Fibroblast of skin of left quadriceps (primary cell): Measurements from ENCODE around the gene ADGRD1.

Source experiments
- DNase-seq, 2 experiments: peaks; one replicate each; pipeline ENCODE4 v3.0.0-alpha.2; 2013; ENCODE audit warnings: low read depth in 2 of 2

ADGRD1 gene

DNA sequence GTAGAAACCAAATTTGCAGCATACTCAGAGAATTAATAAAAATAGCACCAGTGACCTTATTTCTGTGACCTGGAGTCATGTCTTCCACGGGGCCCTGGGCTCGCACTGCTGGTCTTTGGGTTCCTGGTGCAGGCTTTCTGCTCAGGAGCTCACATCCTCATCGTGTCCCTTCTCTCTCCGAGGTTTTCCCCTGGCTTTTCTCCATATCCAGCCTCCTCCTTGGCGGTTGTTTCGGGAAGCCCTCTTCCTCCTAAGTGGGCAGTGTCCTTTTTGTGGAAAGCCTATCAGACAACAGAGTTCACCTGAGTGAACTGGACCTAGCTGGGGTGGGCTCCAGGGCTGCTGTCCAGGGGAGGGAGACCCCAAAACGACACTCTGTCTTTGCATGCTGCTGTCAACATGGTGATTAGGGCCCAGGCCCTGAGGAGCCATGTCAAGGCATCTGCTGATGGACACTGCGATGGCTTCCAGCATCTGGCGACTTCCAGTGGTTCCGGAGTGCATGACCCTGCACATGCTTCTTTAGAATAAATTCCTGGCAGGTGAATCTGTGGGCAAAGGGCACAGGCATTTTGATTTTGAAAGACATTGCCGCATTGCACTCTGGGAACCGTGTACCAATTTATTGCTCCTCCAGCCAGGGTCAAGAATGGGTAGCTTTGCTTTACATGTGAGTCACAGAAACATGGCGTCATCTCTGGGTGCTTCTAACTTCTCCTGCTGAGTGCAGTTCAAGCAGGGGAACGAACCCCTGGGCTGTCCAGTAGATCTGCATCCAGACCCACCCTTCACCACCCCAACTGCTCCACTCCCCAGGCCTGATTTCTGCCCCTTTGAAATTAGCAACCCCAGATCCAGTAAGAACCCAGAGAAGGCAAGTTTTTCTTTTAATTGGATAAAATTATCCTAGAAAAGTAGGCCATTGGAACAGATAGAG lies 136.8 kb downstream of the ADGRD1 start:
- no peak for DNase-seq

DNA sequence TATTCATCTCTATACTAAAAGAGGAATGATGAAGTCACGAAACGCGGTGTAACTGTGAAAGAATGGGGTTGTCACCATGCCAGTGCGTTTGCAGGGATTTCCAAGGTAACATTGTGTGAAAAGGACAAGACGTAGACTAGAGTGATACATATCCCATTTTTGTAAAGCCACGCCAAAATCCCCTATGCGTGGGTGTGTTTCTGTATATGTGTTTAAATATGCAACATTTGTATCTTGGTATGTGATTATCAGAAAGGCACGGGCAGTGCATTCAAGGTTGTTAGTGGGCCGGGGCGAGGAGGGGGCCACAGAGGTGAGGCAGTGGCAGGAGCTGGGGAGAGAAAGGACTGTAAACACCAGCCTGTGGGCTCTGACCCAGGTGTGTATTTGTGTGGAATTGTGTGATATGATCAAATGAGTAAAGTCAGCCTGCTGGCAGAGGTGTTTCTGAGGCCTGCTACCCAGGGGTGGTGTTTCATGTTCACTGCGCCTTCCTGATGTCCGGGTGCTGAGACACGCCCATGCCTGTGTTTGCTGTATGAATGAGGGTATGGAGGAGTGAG lies 137.8 kb downstream of the ADGRD1 start:
- DNase-seq = no peak

DNA sequence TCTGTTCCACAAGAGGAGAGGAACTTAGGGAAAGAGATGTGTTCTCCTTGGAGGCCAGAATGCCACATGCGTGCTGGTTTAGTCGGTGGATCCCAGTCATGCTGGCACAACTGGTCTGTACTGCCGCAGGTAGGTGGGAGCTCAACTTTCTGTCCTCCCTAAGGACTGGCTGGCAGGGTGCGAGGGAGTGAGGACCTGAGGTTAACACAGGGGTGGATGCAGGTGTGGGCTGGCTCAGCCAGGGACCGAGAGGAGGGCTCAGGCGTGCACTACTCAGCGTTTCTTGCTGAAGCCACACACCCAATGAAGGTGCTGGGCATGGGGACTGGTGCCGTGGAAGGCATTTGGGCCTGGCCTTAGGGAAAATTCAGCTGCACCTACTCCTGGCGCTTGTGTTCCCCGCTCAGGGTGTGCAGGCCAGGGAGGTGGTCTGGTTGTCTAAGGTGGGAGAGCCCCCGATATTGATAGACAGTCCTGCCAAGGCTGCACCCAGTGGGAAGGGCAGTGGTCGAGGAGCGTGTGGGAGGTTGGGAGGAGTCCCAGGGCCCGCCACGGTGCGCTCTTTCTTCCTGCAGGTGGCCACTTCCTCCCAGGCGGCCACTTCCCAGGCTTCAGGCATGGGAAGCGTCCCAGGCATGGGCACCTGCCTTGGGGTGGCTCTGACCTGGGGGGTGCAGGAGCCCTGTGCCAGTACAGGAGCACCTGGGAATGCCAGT lies 138.4 kb downstream of the ADGRD1 start:
- DNase-seq = no peak

DNA sequence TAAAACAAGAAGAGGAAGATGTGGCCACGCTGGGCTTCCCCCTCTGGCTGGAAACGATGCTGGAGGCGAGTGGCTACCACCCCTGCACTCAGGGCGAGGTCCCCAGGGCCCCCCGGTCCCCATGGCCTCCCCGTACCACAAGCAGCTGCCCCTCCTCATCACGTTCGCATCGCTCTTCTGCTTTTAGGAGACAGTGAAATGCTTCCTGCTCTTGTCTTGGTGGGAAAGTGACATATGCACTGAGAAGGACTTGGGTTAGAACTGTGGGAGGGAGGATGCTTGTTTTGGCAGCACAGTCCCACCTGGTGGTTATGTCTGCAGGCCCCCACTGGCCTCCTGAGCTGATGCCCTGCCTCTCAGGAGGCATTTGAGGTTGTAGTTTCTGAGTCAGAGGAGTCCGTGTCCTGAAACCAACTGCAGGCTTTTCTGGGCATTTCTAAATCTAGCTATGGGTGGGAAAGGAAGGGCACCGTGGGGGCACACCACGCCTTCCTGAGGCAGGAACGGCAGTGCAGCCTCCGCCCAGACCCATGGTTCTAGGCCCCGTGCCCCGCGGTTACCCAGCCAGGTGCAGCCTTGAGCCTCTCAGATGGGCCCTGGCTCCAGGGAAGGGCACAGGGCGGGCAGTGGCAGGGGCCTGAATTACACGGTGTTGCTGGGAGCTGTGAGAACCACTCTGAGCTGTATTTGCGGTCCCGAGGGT lies 139.3 kb downstream of the ADGRD1 start:
- no peak for DNase-seq

DNA sequence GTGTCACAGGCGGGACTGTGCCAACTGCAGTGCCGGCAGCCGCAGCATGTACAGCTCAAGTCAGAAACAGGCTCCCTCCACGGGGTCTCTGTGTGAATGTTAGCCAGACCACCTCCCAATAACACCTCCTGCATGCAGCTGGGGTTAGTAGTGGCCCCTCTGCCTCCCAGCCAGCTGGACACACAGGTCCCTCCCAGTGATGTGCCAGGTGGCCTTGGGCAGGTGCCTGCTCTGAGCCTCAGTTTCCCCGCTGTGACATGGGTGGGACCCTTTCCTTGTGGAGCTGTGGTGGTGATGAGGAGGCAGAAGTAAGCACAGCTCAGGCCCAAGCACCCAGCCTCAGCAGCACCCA lies 139.9 kb downstream of the ADGRD1 start:
- no peak for DNase-seq

DNA sequence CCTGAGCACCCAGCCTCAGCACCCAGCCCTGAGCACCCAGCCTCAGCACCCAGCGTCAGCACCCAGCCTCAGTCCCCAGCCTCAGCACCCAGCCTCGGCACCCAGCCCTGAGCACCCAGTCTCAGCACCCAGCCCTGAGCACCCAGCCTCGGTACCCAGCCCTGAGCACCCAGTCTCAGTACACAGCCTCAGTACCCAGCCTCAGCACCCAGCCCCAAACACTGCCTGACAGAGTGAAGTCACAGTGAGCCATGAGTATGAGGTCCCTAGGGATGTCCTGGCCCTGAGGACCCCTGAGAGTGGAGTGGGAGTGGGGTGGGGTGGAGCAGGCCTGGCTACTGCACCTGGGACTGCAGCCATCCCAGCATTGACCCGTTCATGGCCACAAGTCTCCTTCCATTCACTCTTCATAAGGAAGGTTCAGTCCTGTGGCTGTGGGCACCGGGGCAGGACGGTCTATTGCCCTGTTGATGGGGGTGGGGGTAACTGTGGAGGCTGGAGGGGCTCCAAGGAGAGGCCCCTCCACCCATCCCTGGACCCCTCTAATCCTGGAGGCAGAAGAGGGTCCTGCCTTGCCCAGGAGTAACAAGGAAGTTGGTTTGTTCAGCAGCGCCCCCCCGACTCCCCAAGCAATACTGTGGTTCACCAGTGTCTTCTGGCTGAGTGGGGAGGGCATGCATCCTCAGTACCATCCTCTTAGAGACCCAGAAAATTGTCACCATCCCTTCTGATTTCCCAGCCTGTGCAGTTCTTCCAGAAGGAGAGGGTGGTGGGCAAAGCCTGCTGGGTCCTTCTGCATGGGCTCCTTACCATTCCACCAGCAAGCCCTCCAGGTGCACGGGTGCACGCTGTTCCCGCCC lies 140.5 kb downstream of the ADGRD1 start:
- no peak for DNase-seq

DNA sequence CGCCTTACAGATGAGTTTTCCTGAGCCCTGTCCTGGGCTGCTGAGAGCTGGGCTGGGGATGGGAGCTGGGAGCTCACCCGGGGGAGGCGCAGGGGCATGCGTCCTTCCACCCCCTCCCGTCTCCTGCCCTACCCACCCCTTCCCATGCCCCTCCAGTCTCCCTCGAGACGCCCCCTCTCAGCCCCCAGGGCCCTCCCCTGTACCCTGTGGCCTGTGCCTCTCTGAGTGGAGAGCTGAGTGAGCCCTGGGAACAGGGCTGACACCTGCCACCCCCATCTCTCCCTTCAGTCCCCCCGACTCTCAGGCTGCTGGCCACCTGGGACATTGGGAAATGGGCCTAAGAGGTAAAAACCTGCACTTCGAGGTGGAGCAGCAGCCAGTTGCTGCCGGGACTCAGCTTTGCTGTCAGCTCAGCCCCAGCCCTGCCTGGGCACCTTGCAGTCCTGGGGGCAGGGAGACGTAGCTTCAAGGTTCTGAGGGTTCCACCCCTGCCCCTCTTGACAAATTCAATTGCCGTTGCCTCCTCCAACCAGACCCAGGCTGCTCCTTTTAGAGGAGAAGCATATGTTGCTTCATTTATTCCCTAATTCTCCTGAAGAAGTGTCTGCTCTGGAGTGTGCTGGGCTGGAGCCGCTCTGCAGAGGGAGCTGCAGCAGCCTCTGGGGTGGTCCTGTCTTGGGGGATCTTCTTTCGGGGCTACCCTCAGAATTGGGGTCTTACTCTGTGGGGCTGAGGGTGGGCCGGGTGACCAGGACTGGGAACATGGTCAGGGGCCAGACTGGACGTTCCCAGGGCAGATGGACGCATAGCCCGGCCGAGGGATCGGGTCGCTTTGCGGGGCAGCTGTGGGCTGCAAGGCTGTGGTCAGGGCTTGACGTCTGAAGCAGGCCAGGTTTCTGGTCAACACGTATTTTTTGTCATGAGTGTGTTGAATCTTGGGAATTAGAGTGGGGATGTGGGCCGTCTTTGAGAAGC lies 141.4 kb downstream of the ADGRD1 start:
- DNase-seq = no peak

DNA sequence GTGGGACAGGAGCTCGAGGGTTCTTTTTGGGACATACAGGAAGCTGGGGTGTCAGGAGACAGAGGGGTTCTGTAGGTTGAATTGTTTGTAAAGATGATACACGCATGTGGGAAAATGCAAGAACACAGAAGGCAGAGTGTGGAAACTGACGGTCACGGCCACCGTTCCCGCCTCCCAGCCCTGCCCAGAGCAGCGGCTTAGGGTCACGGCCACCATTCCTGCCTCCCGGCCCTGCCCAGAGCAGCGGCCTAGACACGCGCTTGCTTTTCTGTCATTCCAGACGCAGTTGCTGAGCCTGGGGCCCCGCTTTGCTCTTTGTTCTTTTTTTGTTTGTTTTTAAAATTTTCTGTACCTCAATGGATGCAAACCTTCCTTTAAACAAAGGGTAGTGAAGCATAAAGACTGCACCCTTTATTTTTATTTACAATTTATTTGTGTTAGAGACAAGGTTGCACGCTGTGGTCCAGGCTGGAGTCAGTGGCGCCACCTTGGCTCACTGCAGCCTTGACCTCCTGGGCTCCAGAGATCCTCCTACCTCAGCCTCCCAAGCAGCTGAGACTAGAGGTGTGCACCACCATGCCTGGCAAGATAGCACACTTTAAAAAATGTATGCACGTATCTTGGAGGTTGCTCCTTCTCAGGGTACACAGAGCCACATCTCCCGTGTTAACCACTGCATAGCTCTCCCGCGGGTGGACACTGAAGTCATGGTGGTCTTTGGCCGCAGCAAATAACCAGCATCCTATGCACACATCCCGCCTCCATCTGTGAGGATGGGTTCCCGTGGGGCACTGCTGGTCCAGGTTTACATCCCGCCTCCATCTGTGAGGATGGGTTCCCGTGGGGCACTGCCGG lies 142.3 kb downstream of the ADGRD1 start:
- DNase-seq = no peak

DNA sequence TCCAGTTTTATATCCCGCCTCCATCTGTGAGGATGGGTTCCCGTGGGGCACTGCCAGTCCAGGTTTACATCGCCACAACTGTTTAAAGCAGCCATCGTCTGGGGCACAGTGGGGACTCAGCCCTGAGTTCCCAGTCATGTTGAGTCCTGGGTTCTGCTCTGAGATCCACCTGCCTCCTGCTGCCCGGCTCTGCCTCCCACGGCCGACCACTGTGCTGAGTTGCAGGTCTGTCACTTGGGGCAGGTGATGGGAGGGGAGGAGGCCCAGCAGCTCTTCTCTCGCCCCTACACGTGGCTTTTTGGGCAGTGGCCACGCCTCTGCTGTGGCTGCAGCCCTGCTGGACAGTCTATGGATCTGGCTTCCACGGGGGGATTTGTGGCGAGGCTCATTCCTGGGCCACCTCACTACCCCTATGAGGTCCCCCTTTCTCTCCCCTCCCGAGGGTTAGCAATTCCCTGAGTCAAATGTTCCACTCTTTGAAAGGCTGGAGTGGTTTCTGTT lies 143.0 kb downstream of the ADGRD1 start:
- DNase-seq = no peak

DNA sequence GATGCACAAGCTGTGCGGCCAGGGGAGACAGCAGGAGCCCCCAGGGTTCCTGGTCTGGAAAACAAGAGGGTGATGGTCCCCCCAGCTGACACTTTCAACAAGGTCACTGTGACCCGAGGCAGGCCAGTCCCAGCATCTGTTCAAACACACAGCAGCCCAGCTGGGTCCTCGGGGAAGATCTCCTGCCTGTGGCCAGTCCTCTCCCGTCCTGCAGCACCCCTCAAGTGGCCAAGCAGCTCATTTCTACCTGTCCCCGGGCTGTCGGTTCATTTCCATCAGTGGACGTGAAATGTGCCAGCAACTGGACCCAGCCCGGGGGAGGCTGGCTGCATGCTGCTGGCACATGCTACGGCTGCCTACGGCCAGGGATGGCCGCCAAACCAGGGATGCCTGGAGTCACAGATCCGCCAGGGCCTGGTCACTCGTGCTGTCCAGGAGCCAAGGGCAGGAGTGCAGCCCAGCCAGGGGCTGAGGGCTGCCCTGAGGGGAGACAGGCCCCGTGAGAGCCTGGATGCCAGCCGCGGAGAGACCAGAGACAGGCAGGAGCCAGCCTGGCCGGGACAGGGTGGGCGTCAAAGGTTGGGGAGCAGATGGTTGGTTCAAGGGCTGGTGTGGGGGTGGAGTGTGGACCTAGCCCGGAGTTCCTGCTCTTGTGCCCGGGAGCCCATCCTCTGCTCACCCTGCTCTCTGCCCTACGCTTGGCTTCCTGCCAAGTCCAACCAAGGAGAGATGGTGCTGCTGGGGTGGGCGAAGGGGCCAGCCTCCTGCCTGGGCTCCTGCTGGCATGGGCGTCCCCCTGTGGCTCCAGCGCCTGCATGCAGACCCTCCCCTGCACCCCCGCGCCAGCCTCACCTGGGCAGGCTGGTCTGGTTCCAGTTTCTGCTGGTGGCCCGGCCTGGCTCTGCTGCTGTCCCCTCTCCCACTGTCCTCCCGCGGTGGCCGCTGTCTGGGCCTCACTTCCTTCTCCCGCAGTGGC lies 143.8 kb downstream of the ADGRD1 start:
- DNase-seq = no peak

DNA sequence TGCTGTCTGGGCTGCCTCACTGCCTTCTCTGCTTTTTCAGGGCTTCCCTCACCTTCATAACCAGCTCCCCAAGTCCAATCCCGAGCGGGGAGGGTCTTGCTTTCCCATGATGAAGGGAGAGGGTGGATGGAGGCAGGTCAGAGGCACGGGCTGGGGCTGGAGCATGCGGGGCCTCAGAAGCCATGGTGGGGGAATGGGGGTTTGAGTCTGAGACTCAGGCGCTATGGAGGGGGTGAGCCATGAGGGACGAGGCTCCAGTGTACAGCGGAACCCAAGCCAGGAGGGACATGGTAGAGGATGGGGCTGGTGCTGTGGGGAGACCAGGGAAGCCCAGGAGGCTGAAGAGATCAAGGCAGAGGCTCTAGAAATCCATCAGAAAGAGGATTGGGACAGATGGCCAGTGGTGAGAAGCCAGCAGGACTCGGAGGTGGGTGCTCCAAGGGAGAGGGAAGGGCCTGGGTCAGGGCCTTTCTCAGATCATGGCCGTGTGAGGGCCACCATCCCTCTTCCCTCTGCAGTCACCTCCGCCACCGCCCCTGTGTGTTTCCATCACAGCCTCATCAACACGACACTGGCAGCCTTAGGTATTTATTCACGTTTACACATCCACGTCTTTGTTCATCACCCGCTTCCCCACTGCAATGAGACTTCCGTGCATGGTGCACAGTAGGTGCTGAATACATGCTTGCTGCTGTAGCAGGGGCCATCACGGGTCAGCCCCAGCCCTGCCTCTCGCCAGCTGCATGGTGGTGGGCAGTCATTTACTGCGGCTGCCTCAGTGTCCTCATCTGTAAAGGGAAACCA lies 144.7 kb downstream of the ADGRD1 start:
- DNase-seq = no peak

DNA sequence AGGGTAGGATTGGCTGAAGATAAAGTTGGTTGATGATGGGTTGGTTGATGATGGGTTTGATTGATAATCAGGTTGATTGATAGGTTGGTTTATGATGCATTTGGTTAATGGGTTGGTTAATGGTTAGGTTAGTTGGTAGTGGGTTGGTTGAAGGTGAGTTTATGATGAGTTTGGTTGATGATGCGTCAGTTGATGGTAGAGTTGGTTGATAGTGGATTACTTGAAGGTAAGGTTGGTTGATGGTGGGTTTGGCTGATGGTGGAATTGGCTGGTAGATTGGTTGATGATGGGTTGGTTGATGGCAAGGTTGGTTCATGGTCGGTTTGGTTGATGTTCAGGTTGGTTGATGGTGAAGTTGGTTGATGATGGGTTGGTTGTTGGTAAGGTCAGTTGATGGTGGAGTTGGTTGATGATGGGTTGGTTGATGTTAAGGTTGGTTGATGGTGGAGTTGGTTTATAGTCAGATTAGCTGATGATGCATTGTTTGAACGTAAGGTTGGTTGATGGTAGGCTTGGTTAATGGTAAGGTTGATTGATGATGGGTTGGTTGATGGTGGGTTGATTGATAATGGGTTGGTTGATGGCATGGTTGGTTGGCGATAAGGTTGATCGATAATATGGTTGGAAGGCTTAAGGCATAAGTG lies 146.4 kb downstream of the ADGRD1 start:
- DNase-seq = no peak

DNA sequence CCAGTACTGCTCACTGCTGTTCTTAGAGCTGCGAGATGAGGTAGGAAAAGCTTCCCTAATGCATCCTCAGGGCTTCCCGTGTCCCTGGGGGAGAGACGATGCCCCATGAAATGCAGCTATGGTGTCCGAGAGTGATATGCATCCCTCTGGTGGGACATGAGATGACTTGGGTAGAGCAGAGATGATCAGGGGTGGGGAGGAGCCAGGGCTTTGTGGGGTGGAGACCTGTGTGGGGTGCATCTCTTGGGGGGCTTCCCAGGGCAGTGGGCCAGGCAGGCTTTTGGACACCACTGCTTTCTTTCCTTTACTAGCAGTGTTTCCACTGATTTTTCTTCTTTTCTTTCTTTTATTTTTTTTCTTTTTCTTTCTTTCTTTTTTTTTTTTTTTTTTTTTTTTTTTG lies 147.3 kb downstream of the ADGRD1 start:
- DNase-seq = no peak

DNA sequence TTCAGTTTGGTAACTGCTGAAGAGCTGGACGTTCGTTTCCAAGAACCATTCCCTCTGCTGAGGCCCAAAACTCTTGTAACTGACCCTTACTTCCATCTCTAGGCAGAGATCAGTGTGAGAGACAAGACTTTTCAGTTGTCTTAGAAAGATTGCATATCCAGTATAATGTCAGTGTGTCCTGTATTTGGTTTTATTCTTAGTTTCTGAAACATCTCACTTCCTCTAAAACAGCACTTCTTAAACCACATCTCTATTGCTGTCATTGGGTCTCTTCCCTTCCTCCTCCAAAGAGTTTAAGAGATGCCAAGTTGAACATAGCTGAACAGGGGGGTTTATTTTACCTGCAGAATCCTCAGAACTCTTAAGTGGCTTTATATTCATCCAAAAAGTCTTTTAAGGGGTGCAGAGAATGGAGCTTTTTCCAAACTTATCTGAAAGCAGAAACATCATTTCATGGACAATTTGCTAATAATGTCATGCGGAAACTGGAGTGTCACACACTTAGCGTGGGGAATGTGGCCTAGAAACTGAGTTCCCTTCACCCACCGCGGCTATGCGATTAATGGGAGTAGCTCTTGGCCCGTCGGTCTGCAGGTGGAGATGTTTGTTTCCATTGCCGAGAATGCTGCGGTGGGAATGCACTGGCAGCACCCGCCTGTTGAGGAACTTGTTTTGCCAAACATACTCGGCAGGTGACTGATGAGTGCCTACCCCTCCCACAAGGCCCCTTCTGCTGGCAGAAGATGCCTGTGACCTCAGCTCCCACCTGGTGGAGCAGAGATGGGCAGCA lies 148.2 kb downstream of the ADGRD1 start:
- no peak for DNase-seq

DNA sequence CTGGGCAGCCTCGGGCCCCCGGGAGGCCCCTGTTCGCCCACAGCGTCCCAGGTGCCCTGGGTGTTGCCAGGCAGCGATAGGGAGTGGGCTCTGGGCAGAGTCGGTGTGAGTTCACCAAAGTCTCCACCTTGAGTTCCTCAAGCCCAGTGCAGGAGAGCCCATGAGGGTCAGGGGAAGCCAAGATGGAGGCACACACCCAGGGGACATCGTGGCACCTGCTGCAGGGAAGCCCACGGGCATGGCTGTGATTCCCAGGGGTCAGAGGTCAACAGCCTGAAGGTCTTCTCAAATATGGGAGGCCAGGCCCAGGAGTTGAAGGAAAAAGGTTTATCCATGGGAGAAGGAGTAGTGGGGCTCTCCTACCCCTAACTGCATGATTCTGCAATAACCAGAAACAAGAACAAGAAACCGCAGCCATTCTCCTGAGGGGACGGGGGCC lies 148.8 kb downstream of the ADGRD1 start:
- no peak for DNase-seq
